Measurements from ENCODE around the gene TSSK6.

- TF ChIP-seq EZH2 (IDR thresholded peaks at IDR 0.05; ENCODE audit: borderline replicate concordance, low read length) (no peak), CTCF (conservative IDR thresholded peaks at IDR 0.05 in 1 of 2, IDR thresholded peaks at IDR 0.05 in 1 of 2; ENCODE audit: extremely low read depth in 1 of 2, insufficient read depth in 1 of 2, low read depth in 1 of 2, low read length in 2 of 2) (no peak)
Observed at GRCh38 chr19:19491321-19492025, 23.9 kb downstream of the TSSK6 start.
